Neuronal stem cell (in vitro differentiated cells): ENCODE measurements around the gene DOK3.

ENCODE experiments used
- DNase-seq: peaks from one replicate; pipeline ENCODE4 v3.0.0-alpha.2; 2013; ENCODE audit warnings: low spot score
- H2AFZ ChIP-seq: one replicate; pipeline ENCODE4 v1.6.1; 2013; ENCODE audit warnings: mild to moderate bottlenecking, low read length, inconsistent platforms
- H2AK5ac ChIP-seq: 2 replicates; pipeline ENCODE4 v1.6.1; 2013; ENCODE audit warnings: low read depth, mild to moderate bottlenecking, inconsistent platforms, low read length, moderate library complexity, mixed read lengths
- H2BK120ac ChIP-seq: 2 replicates; pipeline ENCODE4 v1.6.1; 2013; ENCODE audit warnings: low read depth, mild to moderate bottlenecking, inconsistent platforms, low read length, moderate library complexity, mixed read lengths
- H2BK12ac ChIP-seq: one replicate; pipeline ENCODE4 v1.6.1; 2013; ENCODE audit warnings: low read length, inconsistent platforms
- H2BK15ac ChIP-seq: 2 replicates; pipeline ENCODE4 v1.6.1; 2013; ENCODE audit warnings: mild to moderate bottlenecking, low read length, inconsistent platforms, mixed read lengths
- H2BK5ac ChIP-seq: one replicate; pipeline ENCODE4 v1.6.1; 2013; ENCODE audit warnings: inconsistent platforms, mild to moderate bottlenecking, low read length, moderate library complexity
- H3K14ac ChIP-seq: one replicate; pipeline ENCODE4 v1.6.1; 2013; ENCODE audit warnings: low read length, inconsistent platforms
- H3K18ac ChIP-seq: 2 replicates; pipeline ENCODE4 v1.6.1; 2013; ENCODE audit warnings: low read length, inconsistent platforms
- H3K23ac ChIP-seq: 2 replicates; pipeline ENCODE4 v1.6.1; 2013; ENCODE audit warnings: low read depth, mild to moderate bottlenecking, mixed read lengths, low read length, inconsistent platforms; ENCODE audit not compliant: poor library complexity
- H3K27ac ChIP-seq: replicated peaks from 3 replicates; pipeline ENCODE4 v1.5.1; 2013; ENCODE audit warnings: low read length, inconsistent platforms
- H3K27me3 ChIP-seq, 3 experiments: 2 replicates each; pipeline ENCODE4 v1.6.1; 2013; ENCODE audit warnings: low read length in 3 of 3, mild to moderate bottlenecking in 2 of 3, inconsistent platforms in 1 of 3, low read depth in 1 of 3, mixed read lengths in 1 of 3, moderate library complexity in 1 of 3; ENCODE audit not compliant: control insufficient read depth in 3 of 3, insufficient read depth in 3 of 3
- H3K36me3 ChIP-seq, 2 donors: replicated peaks in 1 of 2; 2 replicates each; pipeline ENCODE4 v1.6.1; 2013; ENCODE audit warnings: low read length in 2 of 2; ENCODE audit not compliant: control insufficient read depth in 2 of 2, insufficient read depth in 2 of 2
- H3K4ac ChIP-seq: 2 replicates; pipeline ENCODE4 v1.6.1; 2013; ENCODE audit warnings: inconsistent platforms, mild to moderate bottlenecking, low read length, moderate library complexity
- H3K4me1 ChIP-seq, 2 donors: 1 replicate in 1 of 2; 2 replicates in 1 of 2; pipeline ENCODE4 v1.6.1; 2013; ENCODE audit warnings: low read length in 2 of 2, low read depth in 1 of 2; ENCODE audit not compliant: control insufficient read depth in 2 of 2, insufficient read depth in 1 of 2
- H3K4me2 ChIP-seq: one replicate; pipeline ENCODE4 v1.6.1; 2013; ENCODE audit warnings: mild to moderate bottlenecking, low read length, inconsistent platforms; ENCODE audit not compliant: insufficient read depth, poor library complexity, severe bottlenecking
- H3K4me3 ChIP-seq, 2 donors: 2 replicates each; pipeline ENCODE4 v1.5.1; 2013; ENCODE audit warnings: low read length in 2 of 2, mild to moderate bottlenecking in 2 of 2, inconsistent platforms in 1 of 2, moderate library complexity in 1 of 2
- H3K79me1 ChIP-seq: one replicate; pipeline ENCODE4 v1.6.1; 2013; ENCODE audit warnings: low read depth, mild to moderate bottlenecking, inconsistent platforms, low read length, moderate library complexity
- H3K9ac ChIP-seq: one replicate; pipeline ENCODE4 v1.6.1; 2013; ENCODE audit warnings: mild to moderate bottlenecking, low read depth, low read length, inconsistent platforms; ENCODE audit not compliant: poor library complexity
- H3K9me3 ChIP-seq, 2 donors: replicated peaks in 1 of 2; 2 replicates each; pipeline versions ENCODE3 to v1.6.1; 2013; ENCODE audit warnings: low read length in 2 of 2, mild to moderate bottlenecking in 2 of 2, inconsistent platforms in 1 of 2, low read depth in 1 of 2, mixed read lengths in 1 of 2, moderate library complexity in 1 of 2; ENCODE audit not compliant: control insufficient read depth in 2 of 2, insufficient read depth in 1 of 2
- H4K8ac ChIP-seq: one replicate; pipeline ENCODE4 v1.6.1; 2013; ENCODE audit warnings: low read depth, mild to moderate bottlenecking, inconsistent platforms, low read length, moderate library complexity
- H4K91ac ChIP-seq: one replicate; pipeline ENCODE4 v1.6.1; 2013; ENCODE audit warnings: low read length, low read depth, mild to moderate bottlenecking, inconsistent platforms; ENCODE audit not compliant: poor library complexity
- WGBS, 2 donors: extraction: QIAGEN DNeasy Blood & Tissue Kit; methylation state at CpG; one replicate each; pipeline ENCODE4 v1.1.7; 2013; ENCODE audit warnings: missing lambda C conversion rate in 2 of 2, mixed read lengths in 1 of 2; ENCODE audit not compliant: insufficient read length in 2 of 2, insufficient replicate concordance in 1 of 2; ENCODE audit errors: extremely low coverage in 2 of 2; 5-methylcytosine and 5-hydroxymethylcytosine counted together

DOK3 gene

GRCh38 chr5:177455661-177456590 lies 53.7 kb downstream of the DOK3 start:
- no CpG with 5 or more reads among the region's 76 CpGs for WGBS, 2 donors
- no peak overlapping the region for H4K8ac ChIP-seq
- H2BK5ac ChIP-seq: peak overlapping the region; percentile 91
- peaks cover 19 to 21% of the 10 kb centered on the region in 2 donors for H3K4me1 ChIP-seq
- H3K23ac ChIP-seq: peak overlapping the region; percentile 100
- peak overlapping the region; percentile 87 for H2BK15ac ChIP-seq
- H2AFZ ChIP-seq: no peak overlapping the region
- DNase-seq: peak; percentile 94
- peak overlapping the region; percentile 67 for H2BK12ac ChIP-seq
- peak overlapping the region; percentile 98 for H2AK5ac ChIP-seq
- peak overlapping the region; percentile 80 for H3K4ac ChIP-seq
- H3K9ac ChIP-seq: peak overlapping the region; percentile 99
- peak overlapping the region; percentile 99 for H3K18ac ChIP-seq
- H3K9me3 ChIP-seq: peaks cover 0 to 2% of the 10 kb centered on the region in 2 donors
- H3K4me3 ChIP-seq: peak overlapping the region in 1 of 2 donors; percentile 85
- peaks cover 13% of the 10 kb centered on the region for H3K79me1 ChIP-seq
- peaks cover 0 to 2% (median 0%) of the 10 kb centered on the region in 3 experiments for H3K27me3 ChIP-seq
- peak overlapping the region; percentile 92 for H3K27ac ChIP-seq
- H2BK120ac ChIP-seq: peak overlapping the region; percentile 94
- H3K14ac ChIP-seq: peak overlapping the region; percentile 98
- no peak overlapping the region for H4K91ac ChIP-seq
- H3K4me2 ChIP-seq: peak overlapping the region; percentile 98
- peaks cover 34 to 83% of the 10 kb centered on the region in 2 donors for H3K36me3 ChIP-seq

DNA sequence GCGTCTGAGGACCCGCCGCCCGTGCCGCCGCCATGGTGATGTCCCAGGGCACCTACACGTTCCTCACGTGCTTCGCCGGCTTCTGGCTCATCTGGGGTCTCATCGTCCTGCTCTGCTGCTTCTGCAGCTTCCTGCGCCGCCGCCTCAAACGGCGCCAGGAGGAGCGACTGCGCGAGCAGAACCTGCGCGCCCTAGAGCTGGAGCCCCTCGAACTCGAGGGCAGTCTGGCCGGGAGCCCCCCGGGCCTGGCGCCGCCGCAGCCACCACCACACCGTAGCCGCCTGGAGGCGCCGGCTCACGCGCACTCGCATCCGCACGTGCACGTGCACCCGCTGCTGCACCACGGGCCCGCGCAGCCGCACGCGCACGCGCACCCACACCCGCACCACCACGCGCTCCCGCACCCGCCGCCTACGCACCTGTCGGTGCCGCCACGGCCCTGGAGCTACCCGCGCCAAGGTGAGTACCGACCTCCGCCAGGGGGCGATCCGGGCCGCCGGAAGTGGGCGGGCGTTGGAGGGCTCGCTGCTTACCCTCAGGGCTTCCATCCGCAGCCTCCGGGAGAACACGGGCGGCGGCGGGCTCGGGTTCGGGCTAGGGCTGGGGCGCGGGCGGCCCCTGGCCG lies 54.5 kb downstream of the DOK3 start:
- peak overlapping the region; percentile 86 for H3K4ac ChIP-seq
- H4K8ac ChIP-seq: peak overlapping the region; percentile 78
- no peak overlapping the region for H2AFZ ChIP-seq
- peaks cover 31 to 75% of the 10 kb centered on the region in 2 donors for H3K36me3 ChIP-seq
- peak overlapping the region; percentile 98 for H3K14ac ChIP-seq
- DNase-seq: peak; percentile 87
- WGBS, 2 donors: no CpG with 5 or more reads among the region's 80 CpGs
- H2BK12ac ChIP-seq: peak overlapping the region; percentile 100
- H2AK5ac ChIP-seq: peak overlapping the region; percentile 98
- H3K4me1 ChIP-seq: peaks cover 19 to 21% of the 10 kb centered on the region in 2 donors
- H3K9ac ChIP-seq: peak overlapping the region; percentile 99
- H2BK120ac ChIP-seq: peak overlapping the region; percentile 94
- H3K4me2 ChIP-seq: peak overlapping the region; percentile 98
- peaks cover 0 to 2% of the 10 kb centered on the region in 2 donors for H3K9me3 ChIP-seq
- H3K79me1 ChIP-seq: peaks cover 13% of the 10 kb centered on the region
- peak overlapping the region; percentile 82 for H4K91ac ChIP-seq
- peak overlapping the region; percentile 99 for H3K18ac ChIP-seq
- H3K23ac ChIP-seq: peak overlapping the region; percentile 100
- H3K27me3 ChIP-seq: peaks cover 0 to 2% (median 0%) of the 10 kb centered on the region in 3 experiments
- H2BK15ac ChIP-seq: peak overlapping the region; percentile 93
- H3K27ac ChIP-seq: peak overlapping the region; percentile 92
- peak overlapping the region; percentile 91 for H2BK5ac ChIP-seq
- H3K4me3 ChIP-seq: peak overlapping the region in 1 of 2 donors; percentile 85

- Histone ChIP-seq H3K23ac (peak overlapping the region; percentile 100), H4K8ac (peak overlapping the region; percentile 78), H3K27me3 (peaks cover 0 to 2% (median 0%) of the 10 kb centered on the region in 3 experiments), H3K18ac (peak overlapping the region; percentile 99), H3K4me1 (peaks cover 24 to 25% of the 10 kb centered on the region in 2 donors), H2BK15ac (peak overlapping the region; percentile 93), H3K27ac (peak overlapping the region; percentile 92), H3K4me2 (peak overlapping the region; percentile 98), H3K79me1 (peaks cover 13% of the 10 kb centered on the region), H4K91ac (peak overlapping the region; percentile 82), H3K14ac (peak overlapping the region; percentile 97), H3K9ac (peak overlapping the region; percentile 99), H2AK5ac (peak overlapping the region; percentile 98), H2AFZ (no peak overlapping the region), H3K4me3 (peak overlapping the region in 1 of 2 donors; percentile 85), H3K4ac (peak overlapping the region; percentile 86), H3K9me3 (no peaks in the 10 kb centered on the region), H2BK120ac (peak overlapping the region; percentile 10), H2BK12ac (peak overlapping the region; percentile 100), H3K36me3 (peaks cover 24 to 69% of the 10 kb centered on the region in 2 donors), H2BK5ac (peak overlapping the region; percentile 91)
- WGBS, 2 donors: no CpG with 5 or more reads among the region's 84 CpGs
- DNase-seq: peak; percentile 92
These were observed 55.1 kb downstream of the DOK3 start for GRCh38 chr5:177454397-177455035.
